ENCODE data around the gene ENO3.

DNA sequence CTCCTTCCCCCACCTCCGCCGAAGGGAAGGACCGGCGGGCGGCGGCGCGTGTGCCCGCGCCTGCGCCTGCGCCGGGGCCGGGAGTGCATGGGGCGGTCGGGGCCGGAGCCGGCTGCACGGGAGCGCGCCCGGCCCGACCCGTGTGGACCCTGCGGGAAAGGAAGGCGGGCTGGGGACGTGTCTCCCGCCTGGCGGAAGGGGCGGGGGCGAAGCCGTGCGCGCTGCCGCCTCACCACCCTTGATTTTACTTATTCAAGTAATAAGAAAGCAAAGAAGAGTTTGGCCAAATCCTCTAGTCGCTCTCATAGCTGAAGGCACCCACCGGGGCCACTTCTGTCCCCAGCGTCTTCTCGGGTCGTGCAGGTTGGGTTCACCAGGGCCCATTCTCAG is 2.0 kb upstream of the ENO3 start:
- no peak for TF ChIP-seq EZH2 (IDR thresholded peaks at IDR 0.05; ENCODE audit: insufficient read depth, poor library complexity, severe bottlenecking)
- no peak for TF ChIP-seq EZH2phosphoT487 (IDR thresholded peaks at IDR 0.05; ENCODE audit: insufficient read depth, low read depth)

Data from GM23248 (cell line).